Stimulated activated CD8-positive, alpha-beta memory T cell treated with anti-CD3 and anti-CD28 coated beads, Interleukin-4, amount 100 ng/mL, for 24 hours (primary cell): Measurements from ENCODE around the gene MED15.

Experiments used
- DNase-seq: peaks from one replicate; pipeline ENCODE4 v3.0.0-alpha.2; 2020; ENCODE audit warnings: low read depth

Gene MED15

DNA sequence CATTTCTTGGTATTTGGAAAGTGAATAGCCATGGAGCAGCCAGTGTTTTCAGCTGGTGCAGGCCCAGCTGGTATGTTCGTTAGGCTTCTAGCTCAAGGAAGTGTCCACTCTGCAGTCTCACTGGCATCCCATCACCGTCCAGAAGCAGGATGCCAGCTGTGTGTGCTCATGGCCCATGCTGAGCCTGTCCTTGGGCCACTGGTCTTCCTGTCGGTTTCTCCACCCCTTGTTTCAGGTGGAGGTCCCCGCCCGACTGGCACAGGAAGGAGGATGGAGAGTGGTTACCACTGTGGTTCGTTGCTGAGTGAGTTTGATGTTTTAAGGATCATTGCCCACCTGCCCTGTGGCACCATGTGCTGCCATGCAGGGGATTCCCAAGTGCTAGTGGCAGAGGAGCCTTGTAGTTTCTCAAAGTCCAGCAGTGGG is 63.7 kb downstream of the MED15 start:
- DNase-seq, result no peak

DNA sequence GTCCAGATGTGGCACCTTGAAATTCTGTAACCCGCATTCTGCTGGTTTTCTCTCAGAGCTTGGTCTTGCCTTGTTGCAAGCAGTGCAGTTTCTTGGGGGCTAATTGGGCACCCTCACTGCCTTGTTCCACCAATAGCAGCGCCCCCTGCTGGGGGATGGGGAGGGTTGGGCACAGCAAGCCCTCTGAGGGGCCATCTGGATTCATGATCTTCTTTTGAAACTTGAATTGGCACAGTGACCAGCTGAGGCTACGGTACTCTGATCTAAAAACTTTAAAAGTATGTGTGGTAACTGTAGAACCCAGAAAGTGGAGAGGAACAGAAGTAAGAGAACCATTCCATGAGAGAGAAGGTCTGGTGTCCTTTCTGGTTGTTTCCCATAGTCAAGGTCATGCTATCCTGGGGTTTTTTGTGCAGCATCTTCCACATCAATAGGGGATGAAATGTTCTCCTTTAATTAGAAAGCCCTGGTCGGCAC is 64.2 kb downstream of the MED15 start:
- DNase-seq, result peak; percentile 52

DNA sequence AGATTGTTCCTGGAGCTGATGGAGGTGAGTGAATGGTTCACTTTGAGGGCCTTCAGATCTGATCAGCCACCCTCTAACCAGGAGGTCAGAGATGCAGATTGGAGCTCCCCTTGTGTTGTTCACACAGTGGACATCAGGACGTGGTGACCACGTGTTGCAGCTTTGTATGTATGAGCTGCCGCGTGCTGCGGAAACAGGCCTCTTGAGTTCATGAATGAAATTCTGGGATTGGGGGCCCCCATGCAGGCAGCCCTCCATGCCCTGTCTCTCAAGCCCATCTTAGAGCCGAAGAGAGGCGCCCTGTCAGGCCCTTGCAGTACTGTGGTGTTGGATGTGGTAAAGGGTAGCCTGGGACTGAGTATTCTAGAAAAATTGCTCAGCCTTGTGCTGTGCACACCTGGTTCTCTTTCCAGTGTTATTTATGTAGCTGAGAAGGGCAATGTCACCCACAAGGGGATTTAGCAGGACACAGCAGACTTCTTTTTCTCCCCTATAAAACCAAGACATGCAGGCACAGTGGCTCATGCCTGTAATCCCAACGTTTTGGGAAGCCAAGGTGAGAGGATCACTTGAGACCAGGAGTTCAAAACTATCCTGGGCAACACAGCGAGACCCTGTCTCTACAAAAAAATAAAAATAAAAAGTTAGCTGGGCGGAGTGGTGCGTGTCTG is 64.9 kb downstream of the MED15 start:
- DNase-seq, result no peak

DNA sequence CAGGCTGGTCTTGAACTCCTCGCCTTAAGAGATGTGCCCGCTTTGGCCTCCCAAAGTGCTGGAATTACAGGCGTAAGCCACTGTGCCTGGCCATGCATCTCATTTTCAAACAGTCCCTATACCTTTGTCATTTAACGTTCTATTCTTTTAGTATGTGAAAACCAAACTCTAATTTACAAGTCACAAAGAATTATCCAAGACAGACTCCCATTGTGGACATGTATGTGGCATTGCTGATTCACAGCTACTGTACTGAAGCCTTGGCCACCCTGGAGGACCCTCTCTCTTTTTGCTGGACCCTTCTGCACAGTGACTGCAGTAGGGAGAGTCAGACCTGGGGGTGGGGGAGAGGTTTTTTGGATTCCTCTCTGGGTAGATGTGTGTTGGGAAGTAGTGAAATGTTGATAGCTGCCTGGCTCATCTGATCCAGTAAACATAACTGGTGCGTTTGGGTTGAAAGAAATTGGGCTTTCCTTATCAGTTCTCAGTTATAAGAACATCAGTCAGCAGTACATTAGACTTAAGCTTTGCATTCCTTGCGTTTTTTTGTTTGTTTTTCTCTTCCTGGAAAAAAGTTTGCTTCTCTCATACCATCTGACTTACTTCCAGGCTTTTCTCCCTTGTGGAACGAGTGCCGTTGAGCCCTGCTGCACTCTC is 65.9 kb downstream of the MED15 start:
- DNase-seq, result no peak

DNA sequence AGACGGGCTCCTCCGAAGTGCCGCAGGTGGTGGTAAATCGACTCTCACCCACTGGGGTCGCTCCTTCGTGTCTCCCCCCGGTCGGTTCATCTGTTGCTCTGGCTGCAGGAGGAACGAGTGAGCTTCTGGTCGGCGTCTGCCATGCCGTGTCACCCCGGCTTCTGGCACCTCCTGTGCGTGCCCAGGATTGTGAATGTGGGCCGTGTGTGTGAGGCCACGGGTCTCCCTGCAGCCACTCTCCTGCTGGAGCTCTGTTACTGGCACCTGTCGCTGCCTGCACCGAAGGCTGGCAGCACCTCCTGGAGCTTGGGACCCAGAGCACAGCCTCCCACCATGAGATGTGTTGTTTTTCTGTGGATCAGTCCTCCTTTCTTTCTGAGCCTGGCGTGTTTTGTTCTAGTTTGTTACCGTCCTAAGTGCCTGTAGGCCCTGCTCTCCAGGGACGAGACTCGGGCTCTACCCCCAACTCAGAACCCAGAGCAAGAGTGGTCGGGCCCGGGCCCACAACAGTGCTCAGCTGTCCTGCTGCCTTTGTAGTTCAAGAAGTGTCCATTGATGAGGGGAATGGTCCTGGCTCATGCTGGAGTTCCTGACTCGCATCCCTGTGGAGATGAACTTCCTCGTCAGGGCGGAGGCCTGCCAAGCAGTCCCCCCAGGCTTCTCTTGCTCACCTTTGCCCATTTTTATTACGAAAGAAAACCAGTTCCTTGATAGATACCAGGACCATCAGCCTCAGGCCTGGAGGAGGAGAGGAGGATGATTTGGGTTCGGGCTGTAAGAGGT is 66.6 kb downstream of the MED15 start:
- DNase-seq, result no peak

DNA sequence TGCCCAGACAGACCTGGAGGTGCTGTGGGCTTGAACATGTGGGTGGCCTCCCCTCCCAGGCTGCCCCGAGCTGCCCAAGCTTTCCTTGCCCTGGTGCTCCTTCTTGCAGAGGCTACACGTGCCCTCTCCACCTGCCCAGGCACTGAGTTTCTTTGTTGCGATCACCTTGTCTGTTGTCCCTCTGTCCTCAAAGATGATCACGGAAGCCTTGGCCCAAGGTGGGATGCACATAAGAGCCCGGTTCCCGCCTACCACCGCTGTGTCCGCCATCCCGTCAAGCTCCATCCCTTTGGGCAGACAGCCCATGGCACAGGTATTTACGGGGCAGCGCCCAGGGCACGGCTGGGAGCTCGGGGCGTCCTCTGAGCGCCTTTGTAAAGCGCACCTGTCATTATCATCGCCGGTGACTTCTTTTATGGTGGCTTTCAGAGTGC is 67.5 kb downstream of the MED15 start:
- DNase-seq, result no peak

DNA sequence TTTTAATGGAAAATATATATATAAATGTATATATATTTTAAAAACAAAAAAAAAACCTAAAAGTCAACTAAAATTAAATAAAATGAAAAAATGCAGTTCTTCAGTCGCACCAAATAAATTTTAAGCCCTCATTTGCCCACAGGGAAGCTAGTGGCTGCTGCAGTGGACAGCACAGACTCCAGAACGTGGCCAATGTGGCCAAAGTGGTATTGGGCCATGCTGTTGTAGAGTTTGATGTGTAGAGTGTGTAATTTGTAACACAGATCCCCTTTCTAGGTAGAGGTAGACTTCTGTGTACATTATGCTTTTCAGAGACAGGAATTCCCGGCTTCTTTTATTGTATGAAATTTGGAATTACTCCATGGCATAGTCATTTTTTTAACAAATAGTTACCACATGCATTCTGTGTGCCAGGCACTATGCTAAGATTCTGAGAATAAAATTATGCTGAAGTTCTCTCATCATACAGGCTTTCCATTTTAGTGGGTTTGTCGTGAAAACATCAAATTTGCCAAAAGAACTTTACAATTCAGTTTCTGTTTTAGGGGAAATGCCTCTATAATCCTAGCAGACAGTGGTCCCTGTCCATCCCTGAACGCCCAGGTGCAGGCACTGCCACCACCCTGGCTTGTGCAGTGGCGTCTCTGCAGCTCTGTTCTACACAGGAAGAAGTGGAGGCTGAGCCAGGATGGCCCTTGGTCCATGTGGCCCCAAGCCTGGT is 68.5 kb downstream of the MED15 start:
- DNase-seq, result no peak

DNA sequence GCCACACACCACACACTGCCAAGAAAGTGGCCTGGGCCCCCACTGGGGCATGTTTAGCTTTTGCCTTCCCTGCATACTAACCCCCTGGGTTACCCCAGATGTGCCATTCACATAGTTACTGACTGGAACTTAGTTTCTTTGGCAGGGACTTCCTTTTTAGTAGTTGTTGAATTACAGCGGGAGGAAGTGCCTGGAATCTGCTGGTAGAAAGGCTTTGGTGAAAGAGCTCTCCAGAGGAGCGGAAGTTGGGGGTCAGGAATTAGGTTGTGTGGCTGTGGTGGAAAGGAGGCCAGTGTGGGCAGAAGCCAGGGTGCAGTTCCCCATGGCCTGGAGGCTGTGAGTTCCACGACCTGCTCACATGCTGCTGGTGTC is 69.0 kb downstream of the MED15 start:
- no peak for DNase-seq

DNA sequence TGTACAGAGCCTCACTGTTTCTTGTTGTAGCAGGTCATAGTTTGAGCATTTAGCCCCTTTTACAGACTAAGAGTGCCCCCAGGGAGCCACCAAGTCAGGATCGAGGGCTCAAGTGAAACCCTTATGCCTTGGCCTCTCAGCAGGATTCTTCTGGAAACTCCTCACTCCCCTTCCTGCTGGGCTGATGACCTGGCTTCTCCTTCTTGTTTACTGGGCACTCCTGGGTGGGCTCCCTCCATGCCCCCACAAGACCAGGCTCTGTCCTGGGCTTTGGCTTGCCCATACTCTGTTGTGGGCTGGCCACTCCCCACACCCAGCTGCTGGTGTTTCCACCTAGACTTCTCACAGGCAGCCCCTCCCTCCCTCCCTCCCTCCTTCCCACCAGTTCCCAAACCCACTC is 69.6 kb downstream of the MED15 start:
- no peak for DNase-seq

DNA sequence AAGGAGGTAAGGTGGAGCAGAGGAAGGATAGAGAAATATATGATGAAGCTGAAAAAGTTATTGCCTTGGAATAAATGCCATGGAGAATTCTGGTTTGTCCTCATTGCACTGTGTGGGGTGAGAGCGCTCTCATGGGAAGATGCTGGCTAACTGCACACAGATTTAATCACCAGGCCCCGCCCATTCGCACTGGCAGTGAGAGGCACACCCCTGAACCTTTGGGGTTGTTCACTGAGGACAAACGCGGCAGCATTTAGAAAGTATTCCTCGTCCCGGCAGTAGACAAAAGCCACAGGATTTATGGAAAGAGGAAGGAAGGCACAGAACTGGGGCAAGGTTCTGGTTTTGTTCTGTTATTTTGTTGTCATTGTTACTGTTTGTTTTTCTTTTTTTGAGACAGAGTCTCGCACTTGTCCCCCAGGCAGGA is 70.2 kb downstream of the MED15 start:
- DNase-seq, result no peak

DNA sequence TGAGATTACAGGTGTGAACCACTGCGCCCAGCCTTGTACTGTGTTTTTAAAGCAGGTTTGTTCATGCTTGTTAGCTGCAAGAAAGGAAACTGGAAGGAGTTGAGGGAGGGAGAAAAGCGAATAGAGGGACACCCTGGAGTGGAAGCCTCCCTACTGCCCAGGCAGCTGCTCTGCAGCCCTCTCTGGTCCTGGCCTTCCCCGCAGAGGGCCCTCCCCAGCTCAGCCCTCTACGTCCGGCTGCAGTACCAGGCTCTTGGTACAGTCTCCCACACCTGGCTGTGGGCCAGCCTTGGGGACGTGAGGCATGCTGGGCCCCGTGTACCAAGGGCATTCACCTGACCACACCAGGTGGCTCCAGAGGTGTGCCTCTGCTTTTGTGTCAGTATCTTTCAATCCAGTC is 70.8 kb downstream of the MED15 start:
- DNase-seq, result no peak

DNA sequence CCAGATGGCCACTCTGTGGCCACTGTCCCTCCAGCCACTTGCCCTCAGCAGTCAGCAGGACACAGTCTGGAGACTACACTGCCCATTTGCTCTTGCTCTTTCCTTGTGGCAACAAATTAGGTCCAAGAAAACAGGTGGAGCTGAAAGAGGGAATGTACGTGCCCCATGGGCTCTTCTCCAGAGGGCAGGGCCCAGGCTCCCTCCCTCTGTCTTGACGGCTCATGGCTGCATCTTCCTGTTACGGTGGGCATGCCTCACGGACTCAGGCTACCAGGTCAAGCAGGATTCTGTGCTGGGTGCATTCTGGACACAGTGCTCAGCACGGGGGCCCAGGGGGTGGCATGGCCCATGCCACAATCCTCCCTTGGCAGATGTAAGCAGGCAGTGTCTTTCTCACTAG is 71.3 kb downstream of the MED15 start:
- no peak for DNase-seq

DNA sequence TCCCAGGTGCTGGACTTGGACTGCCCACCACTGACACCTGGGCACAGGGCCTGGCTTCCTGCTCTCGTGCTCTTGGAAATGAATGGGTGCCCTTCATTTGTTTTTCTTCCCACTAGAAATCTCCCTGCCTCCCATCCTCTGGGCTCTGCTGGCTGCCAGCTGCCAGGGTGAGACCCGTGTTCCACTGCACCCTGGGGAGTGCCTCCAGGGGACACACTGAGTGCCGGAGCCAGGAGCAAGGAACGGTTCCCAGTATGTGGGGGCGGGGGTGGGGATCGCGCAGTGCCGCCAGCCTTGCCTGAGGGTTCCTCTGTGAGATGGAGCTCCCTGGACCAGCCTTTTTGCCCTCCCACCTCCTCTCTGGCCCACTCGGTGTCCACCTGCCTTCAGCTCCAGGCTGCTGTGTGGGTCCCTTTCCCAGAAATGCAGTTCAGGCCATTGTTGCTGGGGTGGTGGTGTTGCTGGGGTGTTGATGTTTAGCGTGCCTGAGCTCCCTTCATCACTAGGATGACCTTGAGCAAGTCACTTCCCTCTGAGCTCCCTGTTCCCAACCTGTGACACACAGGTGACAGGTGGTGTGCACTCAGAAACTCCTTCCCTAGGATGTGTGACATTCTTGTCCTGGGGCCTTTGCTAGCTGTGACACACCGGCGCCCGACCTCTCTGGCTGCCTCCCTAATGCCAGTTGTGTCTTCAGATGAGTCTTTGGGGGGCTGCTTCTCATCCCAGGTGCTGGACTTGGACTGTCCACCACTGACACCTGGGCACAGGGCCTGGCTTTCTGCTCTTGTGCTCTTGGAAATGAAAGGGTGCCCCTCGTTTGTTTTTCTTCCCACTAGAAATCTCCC is 72.1 kb downstream of the MED15 start:
- no peak for DNase-seq

DNA sequence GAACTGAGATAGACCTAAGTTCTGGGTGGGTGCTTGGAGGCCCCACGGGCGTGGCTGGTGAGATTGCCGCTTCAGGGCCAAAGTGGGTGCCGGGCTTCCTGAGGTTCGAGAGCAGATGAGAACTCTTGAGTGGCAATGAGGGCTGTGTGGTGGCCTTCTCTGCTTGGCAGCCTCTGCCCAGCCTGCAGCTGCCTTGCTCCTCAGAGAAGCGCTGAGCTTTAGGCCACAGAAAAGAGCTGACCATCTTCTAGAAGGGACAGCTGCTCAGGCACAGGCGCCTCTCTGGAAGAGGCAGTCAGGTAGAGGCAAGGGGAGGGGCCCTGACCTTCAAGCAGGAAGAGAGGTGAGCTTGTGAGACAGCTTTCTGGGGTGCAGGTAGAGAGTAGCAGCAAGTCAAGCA is 72.8 kb downstream of the MED15 start:
- no peak for DNase-seq

DNA sequence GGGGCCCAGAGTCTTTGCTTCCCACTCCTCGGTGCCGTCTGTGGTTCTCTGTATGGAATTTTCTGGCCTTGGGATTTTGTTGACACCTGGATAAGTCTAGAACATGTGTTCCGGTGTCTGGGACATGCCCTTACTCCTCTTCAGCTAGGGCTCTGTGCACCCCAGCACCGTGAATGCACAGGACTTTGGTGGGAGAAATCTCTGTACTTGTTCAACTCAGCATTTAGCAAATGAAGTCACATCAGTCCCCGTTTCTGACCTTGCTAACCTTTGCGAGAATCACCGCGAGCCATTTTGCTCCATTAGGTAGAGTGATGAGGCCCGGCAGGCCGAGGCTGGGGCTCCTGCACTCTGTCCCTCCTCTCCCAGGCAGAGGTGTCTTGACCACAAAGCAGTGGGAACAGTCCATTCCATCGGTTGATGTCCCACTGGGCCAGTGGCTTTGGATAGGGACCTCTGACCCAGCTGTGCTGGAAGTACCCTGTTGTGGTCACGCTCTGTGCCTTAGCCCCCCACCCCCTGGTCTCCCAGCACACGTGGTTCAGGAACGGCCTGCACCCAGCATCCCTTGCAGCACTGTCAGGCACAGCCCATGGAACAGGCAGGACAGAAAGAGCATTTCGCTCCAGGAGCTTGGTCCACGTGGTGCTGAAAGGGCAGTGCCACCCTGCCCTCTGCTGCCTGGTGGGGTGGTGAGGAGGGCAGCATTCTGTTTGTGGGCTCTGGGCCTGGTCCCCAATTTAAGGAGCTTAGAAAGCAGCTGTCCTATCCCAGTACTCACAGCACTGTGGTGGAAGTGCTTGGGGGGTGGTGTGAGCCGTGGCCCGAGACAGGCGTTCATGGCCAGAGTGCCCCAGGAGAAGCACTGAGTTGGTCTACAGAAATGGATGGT is 73.4 kb downstream of the MED15 start:
- no peak for DNase-seq

DNA sequence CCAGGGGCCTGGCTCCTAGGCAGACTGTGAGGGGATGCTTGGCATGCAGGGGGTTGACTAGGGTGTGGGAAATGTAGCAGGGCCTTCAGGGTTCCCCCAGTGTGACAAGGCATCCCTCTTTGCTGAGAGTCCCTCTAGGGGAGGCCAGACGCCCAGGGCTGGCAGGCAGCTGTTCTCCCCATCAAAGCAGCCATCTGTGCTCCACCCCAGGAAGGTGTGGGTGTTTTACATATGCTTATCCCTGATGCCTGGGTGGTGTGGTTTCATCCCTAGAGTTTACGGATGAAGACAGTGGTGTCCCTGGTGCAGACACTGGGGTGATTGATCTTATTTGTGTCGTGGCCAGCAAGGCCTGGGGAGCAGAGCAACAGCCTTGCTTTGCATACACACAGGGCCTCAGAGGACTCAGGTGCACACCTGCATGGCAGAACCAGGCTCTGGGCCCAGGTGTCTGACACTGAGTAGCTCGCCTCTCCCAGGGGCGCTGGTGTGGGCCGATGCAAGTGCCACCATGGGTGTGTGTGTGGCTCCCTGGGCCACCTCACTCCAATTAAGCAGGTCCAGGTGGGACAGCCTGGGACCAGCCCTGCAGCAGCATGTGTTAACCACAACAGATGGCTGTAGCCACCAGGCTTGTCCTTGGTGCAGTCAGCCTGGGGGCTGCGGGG is 74.2 kb downstream of the MED15 start:
- no peak for DNase-seq

DNA sequence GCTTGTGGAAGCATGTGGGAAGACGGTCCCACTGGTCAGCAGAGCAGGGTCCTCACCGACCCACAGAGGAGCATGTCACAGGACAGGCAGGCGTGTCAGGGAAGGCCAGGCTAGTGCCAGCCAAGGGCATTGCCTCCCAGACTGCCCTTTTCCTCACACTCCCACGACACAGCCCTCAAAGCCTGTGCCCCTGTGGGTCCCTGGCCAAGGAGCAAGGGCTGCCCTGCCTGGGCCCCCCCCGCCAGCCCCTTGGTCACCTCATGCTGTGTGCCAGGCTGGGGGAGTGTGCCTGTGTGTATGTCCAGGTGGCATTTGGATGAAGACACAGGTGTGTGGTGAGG is 74.7 kb downstream of the MED15 start:
- DNase-seq, result no peak

DNA sequence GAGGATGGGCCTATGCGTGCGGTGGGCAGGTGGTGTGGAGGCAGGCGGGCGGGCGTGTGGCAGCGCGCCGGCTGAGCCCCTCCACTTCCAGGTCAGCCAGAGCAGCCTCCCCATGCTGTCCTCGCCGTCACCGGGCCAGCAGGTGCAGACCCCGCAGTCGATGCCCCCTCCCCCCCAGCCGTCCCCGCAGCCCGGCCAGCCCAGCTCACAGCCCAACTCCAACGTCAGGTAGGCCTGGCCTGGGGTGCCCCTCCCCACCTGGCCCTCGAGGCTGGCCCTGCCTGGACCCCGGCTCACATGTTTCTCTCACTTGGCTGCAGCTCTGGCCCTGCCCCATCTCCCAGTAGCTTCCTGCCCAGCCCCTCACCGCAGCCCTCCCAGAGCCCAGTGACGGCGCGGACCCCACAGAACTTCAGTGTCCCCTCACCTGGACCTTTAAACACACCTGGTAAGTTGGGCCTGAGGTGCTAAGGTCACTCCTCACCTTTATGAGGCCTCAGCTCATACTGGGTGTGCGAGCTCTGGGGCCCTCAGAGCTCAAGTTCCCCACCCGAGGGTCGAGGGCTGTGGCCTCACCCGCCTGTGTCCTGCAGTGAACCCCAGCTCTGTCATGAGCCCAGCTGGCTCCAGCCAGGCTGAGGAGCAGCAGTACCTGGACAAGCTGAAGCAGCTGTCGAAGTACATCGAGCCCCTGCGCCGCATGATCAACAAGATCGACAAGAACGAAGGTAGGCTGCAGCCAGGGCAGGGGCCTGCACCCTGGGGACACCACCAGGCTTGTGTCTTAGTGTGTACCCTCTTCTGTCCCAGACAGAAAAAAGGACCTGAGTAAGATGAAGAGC is 75.3 kb downstream of the MED15 start:
- DNase-seq, result no peak

DNA sequence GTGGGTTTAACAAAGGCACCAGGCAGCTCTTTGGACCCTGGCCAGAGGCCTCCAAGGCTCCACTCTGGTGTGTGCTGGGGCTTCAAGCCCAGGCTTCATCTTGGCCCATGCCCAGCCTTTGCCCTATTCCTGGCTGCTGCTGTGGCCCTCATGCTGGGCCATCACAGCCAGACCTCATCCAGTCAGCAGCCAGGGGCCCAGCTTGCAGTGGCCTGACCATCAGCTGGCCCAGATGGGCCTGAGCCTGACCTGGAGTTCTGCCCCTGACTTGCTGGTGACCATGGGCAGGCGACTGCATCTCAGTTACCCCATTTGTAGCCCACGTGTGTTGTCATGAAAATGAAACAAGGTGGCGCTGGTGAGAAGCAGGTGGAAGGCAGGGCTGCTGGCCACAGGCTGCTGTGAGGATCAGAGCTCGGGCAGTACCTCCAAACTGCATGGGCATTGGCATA is 76.1 kb downstream of the MED15 start:
- DNase-seq, result no peak
